ENCODE results near the gene RSAD1.

The RSAD1 gene

DNA sequence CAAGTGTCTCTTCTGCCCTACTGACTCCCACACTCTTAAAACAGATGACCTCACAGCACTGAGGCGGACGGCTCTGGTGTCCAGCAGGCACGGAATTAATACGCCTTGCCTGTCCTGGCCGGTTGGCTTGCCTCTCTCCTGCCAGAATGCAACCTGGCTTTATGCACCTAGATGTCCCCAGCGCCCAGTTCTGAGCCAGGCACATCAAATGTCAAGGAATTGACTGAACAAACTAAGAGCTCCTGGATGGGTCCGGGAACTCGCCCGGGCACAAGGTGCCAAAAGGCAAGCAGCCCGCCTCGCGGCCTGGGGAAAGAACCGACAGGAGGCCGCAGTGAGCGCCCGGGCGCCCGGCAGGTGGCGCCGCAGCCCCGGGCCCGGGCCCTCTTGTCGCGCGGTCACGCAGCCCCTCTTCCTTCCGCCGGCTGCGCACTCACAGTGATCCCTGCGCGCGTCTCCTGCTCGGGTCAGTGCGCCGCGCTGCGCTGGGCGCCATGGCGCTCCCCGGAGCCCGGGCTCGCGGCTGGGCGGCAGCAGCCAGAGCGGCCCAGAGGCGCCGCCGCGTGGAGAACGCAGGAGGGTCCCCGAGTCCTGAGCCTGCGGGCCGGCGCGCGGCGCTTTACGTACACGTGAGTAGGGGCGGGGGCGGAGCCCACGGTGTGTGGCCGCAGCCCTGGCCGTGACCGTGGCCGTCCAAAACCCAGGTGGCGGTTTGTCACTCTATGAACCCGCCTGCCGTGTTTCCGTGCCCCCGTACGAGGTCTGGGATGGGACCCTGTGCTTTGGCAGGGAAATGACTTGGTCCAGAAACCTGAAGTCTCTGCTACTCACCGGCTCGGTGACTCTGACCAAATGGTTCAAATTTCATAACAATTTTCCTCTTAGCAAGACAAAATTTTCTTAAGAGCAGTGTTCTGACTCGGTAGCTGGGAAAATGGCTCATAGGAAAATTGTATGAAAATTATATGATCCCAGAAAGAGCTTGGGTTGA, at the start of gene RSAD1 (continued):
- no peak for TF ChIP-seq ZNF624 (tag by site-specific recombination; IDR thresholded peaks at IDR 0.05)
- TF ChIP-seq, protein P1, sequence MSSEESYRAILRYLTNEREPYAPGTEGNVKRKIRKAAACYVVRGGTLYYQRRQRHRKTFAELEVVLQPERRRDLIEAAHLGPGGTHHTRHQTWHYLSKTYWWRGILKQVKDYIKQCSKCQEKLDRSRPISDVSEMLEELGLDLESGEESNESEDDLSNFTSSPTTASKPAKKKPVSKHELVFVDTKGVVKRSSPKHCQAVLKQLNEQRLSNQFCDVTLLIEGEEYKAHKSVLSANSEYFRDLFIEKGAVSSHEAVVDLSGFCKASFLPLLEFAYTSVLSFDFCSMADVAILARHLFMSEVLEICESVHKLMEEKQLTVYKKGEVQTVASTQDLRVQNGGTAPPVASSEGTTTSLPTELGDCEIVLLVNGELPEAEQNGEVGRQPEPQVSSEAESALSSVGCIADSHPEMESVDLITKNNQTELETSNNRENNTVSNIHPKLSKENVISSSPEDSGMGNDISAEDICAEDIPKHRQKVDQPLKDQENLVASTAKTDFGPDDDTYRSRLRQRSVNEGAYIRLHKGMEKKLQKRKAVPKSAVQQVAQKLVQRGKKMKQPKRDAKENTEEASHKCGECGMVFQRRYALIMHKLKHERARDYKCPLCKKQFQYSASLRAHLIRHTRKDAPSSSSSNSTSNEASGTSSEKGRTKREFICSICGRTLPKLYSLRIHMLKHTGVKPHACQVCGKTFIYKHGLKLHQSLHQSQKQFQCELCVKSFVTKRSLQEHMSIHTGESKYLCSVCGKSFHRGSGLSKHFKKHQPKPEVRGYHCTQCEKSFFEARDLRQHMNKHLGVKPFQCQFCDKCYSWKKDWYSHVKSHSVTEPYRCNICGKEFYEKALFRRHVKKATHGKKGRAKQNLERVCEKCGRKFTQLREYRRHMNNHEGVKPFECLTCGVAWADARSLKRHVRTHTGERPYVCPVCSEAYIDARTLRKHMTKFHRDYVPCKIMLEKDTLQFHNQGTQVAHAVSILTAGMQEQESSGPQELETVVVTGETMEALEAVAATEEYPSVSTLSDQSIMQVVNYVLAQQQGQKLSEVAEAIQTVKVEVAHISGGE (tag by site-specific recombination; conservative IDR thresholded peaks at IDR 0.05; ENCODE audit: low read depth): peak; percentile 66
- no peak for TF ChIP-seq ZNF2 (tag by site-specific recombination; IDR thresholded peaks at IDR 0.05)
- TF ChIP-seq, protein P2, sequence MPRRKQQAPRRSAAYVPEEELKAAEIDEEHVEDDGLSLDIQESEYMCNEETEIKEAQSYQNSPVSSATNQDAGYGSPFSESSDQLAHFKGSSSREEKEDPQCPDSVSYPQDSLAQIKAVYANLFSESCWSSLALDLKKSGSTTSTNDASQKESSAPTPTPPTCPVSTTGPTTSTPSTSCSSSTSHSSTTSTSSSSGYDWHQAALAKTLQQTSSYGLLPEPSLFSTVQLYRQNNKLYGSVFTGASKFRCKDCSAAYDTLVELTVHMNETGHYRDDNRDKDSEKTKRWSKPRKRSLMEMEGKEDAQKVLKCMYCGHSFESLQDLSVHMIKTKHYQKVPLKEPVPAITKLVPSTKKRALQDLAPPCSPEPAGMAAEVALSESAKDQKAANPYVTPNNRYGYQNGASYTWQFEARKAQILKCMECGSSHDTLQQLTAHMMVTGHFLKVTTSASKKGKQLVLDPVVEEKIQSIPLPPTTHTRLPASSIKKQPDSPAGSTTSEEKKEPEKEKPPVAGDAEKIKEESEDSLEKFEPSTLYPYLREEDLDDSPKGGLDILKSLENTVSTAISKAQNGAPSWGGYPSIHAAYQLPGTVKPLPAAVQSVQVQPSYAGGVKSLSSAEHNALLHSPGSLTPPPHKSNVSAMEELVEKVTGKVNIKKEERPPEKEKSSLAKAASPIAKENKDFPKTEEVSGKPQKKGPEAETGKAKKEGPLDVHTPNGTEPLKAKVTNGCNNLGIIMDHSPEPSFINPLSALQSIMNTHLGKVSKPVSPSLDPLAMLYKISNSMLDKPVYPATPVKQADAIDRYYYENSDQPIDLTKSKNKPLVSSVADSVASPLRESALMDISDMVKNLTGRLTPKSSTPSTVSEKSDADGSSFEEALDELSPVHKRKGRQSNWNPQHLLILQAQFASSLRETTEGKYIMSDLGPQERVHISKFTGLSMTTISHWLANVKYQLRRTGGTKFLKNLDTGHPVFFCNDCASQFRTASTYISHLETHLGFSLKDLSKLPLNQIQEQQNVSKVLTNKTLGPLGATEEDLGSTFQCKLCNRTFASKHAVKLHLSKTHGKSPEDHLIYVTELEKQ (tag by site-specific recombination; IDR thresholded peaks at IDR 0.05; ENCODE audit: borderline replicate concordance): no peak
- peak; percentile 84 for TF ChIP-seq ZBTB8A (tag by site-specific recombination; IDR thresholded peaks at IDR 0.05)
- no peak for TF ChIP-seq ZNF501 (tag by site-specific recombination; IDR thresholded peaks at IDR 0.05)
- no peak for TF ChIP-seq ZNF707 (tag by site-specific recombination; IDR thresholded peaks at IDR 0.05)
- peak; percentile 57; the same call in 1 of the 2 replicates for TF ChIP-seq EGR2 (tag by site-specific recombination; IDR thresholded peaks at IDR 0.05; ENCODE audit: low read depth)
- TF ChIP-seq ZNF146 (tag by site-specific recombination; IDR thresholded peaks at IDR 0.05): no peak
- TF ChIP-seq, protein P3, sequence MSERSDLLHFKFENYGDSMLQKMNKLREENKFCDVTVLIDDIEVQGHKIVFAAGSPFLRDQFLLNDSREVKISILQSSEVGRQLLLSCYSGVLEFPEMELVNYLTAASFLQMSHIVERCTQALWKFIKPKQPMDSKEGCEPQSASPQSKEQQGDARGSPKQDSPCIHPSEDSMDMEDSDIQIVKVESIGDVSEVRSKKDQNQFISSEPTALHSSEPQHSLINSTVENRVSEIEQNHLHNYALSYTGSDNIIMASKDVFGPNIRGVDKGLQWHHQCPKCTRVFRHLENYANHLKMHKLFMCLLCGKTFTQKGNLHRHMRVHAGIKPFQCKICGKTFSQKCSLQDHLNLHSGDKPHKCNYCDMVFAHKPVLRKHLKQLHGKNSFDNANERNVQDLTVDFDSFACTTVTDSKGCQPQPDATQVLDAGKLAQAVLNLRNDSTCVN (tag by site-specific recombination; optimal IDR thresholded peaks at IDR 0.05): peak; percentile 90
- TF ChIP-seq, protein P4, sequence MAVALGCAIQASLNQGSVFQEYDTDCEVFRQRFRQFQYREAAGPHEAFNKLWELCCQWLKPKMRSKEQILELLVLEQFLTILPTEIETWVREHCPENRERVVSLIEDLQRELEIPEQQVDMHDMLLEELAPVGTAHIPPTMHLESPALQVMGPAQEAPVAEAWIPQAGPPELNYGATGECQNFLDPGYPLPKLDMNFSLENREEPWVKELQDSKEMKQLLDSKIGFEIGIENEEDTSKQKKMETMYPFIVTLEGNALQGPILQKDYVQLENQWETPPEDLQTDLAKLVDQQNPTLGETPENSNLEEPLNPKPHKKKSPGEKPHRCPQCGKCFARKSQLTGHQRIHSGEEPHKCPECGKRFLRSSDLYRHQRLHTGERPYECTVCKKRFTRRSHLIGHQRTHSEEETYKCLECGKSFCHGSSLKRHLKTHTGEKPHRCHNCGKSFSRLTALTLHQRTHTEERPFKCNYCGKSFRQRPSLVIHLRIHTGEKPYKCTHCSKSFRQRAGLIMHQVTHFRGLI (tag by site-specific recombination; IDR thresholded peaks at IDR 0.05): 0 out of 2 replicates have a peak, but pooled peaks have one; percentile 24
- no peak for TF ChIP-seq ZNF324 (tag by site-specific recombination; IDR thresholded peaks at IDR 0.05)
- TF ChIP-seq ZNF670 (tag by site-specific recombination; IDR thresholded peaks at IDR 0.05; ENCODE audit: low read depth): no peak
- TF ChIP-seq, protein P5, sequence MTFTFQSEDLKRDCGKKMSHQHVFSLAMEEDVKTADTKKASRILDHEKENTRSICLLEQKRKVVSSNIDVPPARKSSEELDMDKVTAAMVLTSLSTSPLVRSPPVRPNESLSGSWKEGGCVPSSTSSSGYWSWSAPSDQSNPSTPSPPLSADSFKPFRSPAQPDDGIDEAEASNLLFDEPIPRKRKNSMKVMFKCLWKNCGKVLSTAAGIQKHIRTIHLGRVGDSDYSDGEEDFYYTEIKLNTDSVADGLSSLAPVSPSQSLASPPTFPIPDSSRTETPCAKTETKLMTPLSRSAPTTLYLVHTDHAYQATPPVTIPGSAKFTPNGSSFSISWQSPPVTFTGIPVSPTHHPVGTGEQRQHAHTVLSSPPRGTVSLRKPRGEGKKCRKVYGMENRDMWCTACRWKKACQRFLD (tag by site-specific recombination; IDR thresholded peaks at IDR 0.05): no peak
- TF ChIP-seq ZNF529 (tag by site-specific recombination; IDR thresholded peaks at IDR 0.05; ENCODE audit: insufficient replicate concordance): no peak
- TF ChIP-seq ZNF132 (tag by site-specific recombination; IDR thresholded peaks at IDR 0.05; ENCODE audit: borderline replicate concordance): no peak
- peak; percentile 88 for TF ChIP-seq KLF10 (tag by site-specific recombination; IDR thresholded peaks at IDR 0.05)
- TF ChIP-seq ZNF521 (tag by site-specific recombination; IDR thresholded peaks at IDR 0.05): no peak
- no peak for TF ChIP-seq ZNF558 (tag by site-specific recombination; IDR thresholded peaks at IDR 0.05)
- TF ChIP-seq ZSCAN23 (tag by site-specific recombination; IDR thresholded peaks at IDR 0.05): no peak
- TF ChIP-seq ZNF610 (tag by site-specific recombination; IDR thresholded peaks at IDR 0.05; ENCODE audit: borderline replicate concordance): no peak
- TF ChIP-seq ZNF776 (tag by site-specific recombination; IDR thresholded peaks at IDR 0.05; ENCODE audit: borderline replicate concordance): no peak
- TF ChIP-seq, protein P6, sequence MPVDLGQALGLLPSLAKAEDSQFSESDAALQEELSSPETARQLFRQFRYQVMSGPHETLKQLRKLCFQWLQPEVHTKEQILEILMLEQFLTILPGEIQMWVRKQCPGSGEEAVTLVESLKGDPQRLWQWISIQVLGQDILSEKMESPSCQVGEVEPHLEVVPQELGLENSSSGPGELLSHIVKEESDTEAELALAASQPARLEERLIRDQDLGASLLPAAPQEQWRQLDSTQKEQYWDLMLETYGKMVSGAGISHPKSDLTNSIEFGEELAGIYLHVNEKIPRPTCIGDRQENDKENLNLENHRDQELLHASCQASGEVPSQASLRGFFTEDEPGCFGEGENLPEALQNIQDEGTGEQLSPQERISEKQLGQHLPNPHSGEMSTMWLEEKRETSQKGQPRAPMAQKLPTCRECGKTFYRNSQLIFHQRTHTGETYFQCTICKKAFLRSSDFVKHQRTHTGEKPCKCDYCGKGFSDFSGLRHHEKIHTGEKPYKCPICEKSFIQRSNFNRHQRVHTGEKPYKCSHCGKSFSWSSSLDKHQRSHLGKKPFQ (tag by site-specific recombination; IDR thresholded peaks at IDR 0.05): no peak
- no peak for TF ChIP-seq SCRT2 (tag by site-specific recombination; IDR thresholded peaks at IDR 0.05)
- TF ChIP-seq ZNF596 (tag by site-specific recombination; IDR thresholded peaks at IDR 0.05): peak; percentile 72; the same call in 1 of the 2 replicates
- TF ChIP-seq ZFP41 (tag by site-specific recombination; IDR thresholded peaks at IDR 0.05; ENCODE audit: borderline replicate concordance): no peak
